Measurements from ENCODE around the gene KRT6C.
A peak's percentile ranks its signal among the peaks of the same experiment; 100 is the strongest.

KRT6C gene

GRCh38 chr12:52497975-52498374 lies 24.4 kb upstream of the KRT6C start (continued):
- TF ChIP-seq, protein P1, sequence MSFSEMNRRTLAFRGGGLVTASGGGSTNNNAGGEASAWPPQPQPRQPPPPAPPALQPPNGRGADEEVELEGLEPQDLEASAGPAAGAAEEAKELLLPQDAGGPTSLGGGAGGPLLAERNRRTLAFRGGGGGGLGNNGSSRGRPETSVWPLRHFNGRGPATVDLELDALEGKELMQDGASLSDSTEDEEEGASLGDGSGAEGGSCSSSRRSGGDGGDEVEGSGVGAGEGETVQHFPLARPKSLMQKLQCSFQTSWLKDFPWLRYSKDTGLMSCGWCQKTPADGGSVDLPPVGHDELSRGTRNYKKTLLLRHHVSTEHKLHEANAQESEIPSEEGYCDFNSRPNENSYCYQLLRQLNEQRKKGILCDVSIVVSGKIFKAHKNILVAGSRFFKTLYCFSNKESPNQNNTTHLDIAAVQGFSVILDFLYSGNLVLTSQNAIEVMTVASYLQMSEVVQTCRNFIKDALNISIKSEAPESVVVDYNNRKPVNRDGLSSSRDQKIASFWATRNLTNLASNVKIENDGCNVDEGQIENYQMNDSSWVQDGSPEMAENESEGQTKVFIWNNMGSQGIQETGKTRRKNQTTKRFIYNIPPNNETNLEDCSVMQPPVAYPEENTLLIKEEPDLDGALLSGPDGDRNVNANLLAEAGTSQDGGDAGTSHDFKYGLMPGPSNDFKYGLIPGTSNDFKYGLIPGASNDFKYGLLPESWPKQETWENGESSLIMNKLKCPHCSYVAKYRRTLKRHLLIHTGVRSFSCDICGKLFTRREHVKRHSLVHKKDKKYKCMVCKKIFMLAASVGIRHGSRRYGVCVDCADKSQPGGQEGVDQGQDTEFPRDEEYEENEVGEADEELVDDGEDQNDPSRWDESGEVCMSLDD (tag by site-specific recombination; IDR thresholded peaks at IDR 0.05), result no peak
- no peak for TF ChIP-seq ZSCAN23 (tag by site-specific recombination; IDR thresholded peaks at IDR 0.05)

DNA sequence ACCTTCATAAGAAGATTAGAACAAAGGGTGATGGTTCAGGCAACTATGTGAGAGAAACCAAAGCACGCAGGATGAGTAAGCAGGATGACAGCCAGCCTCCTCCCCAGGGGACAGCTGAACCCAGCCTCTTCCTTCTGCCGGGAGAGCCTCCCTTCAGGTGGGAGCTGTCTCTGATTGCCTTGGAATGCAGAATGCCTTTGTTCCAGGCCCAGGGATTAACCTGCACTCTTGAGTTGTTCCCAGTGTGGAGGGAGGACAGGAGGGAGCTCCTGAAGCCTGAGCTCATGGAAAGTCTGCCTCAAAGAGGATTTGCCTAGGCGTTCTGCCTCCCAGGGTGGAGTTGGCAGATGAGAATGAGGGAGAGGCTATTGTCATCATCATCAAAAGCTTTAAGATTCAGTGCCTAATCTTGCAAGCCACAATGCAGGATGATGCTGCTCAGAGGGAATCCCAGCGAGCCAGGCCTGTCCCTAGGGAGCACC lies 23.0 kb upstream of the KRT6C start:
- peaks cover 6% of the 10 kb centered on the region for H3K4me1 ChIP-seq (ENCODE audit: control insufficient read depth, insufficient read depth, low read length)
- H3K27ac ChIP-seq (ENCODE audit: extremely low read depth, low read depth, low read length), result no peak overlapping the region
- H3K4me3 ChIP-seq (ENCODE audit: low read depth, low read length), result no peak overlapping the region
- H3K36me3 ChIP-seq (ENCODE audit: control insufficient read depth in 2 of 2, insufficient read depth in 1 of 2, low read length in 2 of 2), result no peaks in the 10 kb centered on the region
- ChIA-PET CTCF (interaction anchor here (0.7 to 2.3 kb wide), 5 partner anchors 11 to 383 kb away, joined by 3 to 7 read pairs (median 3); no protein-coding TSS in a partner anchor), POLR2A (interaction anchor here (0.7 kb wide), 1 partner anchor 349 kb away, joined by 3 read pairs; no protein-coding TSS in a partner anchor)
- no peaks in the 10 kb centered on the region for H3K9me3 ChIP-seq (ENCODE audit: control insufficient read depth, insufficient read depth, low read depth, low read length)
- no peak for TF ChIP-seq OSR2 (tag by site-specific recombination; IDR thresholded peaks at IDR 0.05)
- TF ChIP-seq CTCF (tag by site-specific recombination; IDR thresholded peaks at IDR 0.05), result no peak
- TF ChIP-seq ZNF837 (tag by site-specific recombination; IDR thresholded peaks at IDR 0.05), result no peak
- no peak for TF ChIP-seq ZNF202 (tag by site-specific recombination; IDR thresholded peaks at IDR 0.05; ENCODE audit: borderline replicate concordance)
- TF ChIP-seq ZNF621 (tag by site-specific recombination; IDR thresholded peaks at IDR 0.05), result no peak
- peak; percentile 46; the same call in 1 of the 2 replicates for TF ChIP-seq KLF17 (tag by site-specific recombination; IDR thresholded peaks at IDR 0.05)
- TF ChIP-seq ZNF335 (tag by site-specific recombination; conservative IDR thresholded peaks at IDR 0.05), result no peak
- TF ChIP-seq ZNF292 (tag by site-specific recombination; IDR thresholded peaks at IDR 0.05; ENCODE audit: borderline replicate concordance, low read depth), result no peak
- TF ChIP-seq WT1 (tag by site-specific recombination; IDR thresholded peaks at IDR 0.05), result peak; percentile 35; the same call in 1 of the 2 replicates
- TF ChIP-seq ZNF366 (tag by site-specific recombination; conservative IDR thresholded peaks at IDR 0.05), result no peak

GRCh38 chr12:52496054-52496453 lies 22.4 kb upstream of the KRT6C start:
- Histone ChIP-seq H3K4me1 (ENCODE audit: control insufficient read depth, insufficient read depth, low read length) (peaks cover 6% of the 10 kb centered on the region), H3K9me3 (ENCODE audit: control insufficient read depth, insufficient read depth, low read depth, low read length) (no peaks in the 10 kb centered on the region), H3K4me3 (ENCODE audit: low read depth, low read length) (no peak overlapping the region), H3K27ac (ENCODE audit: extremely low read depth, low read depth, low read length) (no peak overlapping the region), H3K36me3 (ENCODE audit: control insufficient read depth in 2 of 2, insufficient read depth in 1 of 2, low read length in 2 of 2) (no peaks in the 10 kb centered on the region)
- TF ChIP-seq ZFP69B (tag by site-specific recombination; IDR thresholded peaks at IDR 0.05) (no peak), IKZF3 (tag by site-specific recombination; IDR thresholded peaks at IDR 0.05) (no peak), ZNF488 (tag by site-specific recombination; IDR thresholded peaks at IDR 0.05) (no peak), ZSCAN30 (tag by site-specific recombination; IDR thresholded peaks at IDR 0.05) (no peak), ZNF639 (tag by site-specific recombination; IDR thresholded peaks at IDR 0.05) (no peak), ZNF654 (tag by site-specific recombination; IDR thresholded peaks at IDR 0.05; ENCODE audit: low read depth) (no peak), ZNF202 (tag by site-specific recombination; IDR thresholded peaks at IDR 0.05; ENCODE audit: borderline replicate concordance) (no peak), ZNF155 (tag by site-specific recombination; IDR thresholded peaks at IDR 0.05) (no peak), ZNF558 (tag by site-specific recombination; IDR thresholded peaks at IDR 0.05) (no peak), ZNF366 (tag by site-specific recombination; conservative IDR thresholded peaks at IDR 0.05) (no peak), ZNF184 (tag by site-specific recombination; IDR thresholded peaks at IDR 0.05) (no peak), ZNF121 (tag by site-specific recombination; IDR thresholded peaks at IDR 0.05) (no peak)
- TF ChIP-seq, protein P2, sequence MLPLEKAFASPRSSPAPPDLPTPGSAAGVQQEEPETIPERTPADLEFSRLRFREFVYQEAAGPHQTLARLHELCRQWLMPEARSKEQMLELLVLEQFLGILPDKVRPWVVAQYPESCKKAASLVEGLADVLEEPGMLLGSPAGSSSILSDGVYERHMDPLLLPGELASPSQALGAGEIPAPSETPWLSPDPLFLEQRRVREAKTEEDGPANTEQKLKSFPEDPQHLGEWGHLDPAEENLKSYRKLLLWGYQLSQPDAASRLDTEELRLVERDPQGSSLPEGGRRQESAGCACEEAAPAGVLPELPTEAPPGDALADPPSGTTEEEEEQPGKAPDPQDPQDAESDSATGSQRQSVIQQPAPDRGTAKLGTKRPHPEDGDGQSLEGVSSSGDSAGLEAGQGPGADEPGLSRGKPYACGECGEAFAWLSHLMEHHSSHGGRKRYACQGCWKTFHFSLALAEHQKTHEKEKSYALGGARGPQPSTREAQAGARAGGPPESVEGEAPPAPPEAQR (tag by site-specific recombination; IDR thresholded peaks at IDR 0.05), result no peak
- POLR2A ChIA-PET, result interaction anchor here (0.7 kb wide), 1 partner anchor 349 kb away, joined by 3 read pairs; no protein-coding TSS in a partner anchor
- CTCF ChIA-PET, result interaction anchor here (0.9 to 2.3 kb wide), 3 partner anchors 12 to 105 kb away, joined by 3 to 7 read pairs (median 4); no protein-coding TSS in a partner anchor

All from HEK293 (cell line).